Lung (tissue), 12 donors: ENCODE results near the gene SHFL. TPM values are rescaled to one million over a fixed set of nuclear protein-coding genes. Genes with fewer than 3 reads are reported as not detected.

Experiments
- ATAC-seq: fragments of 200-7000 bp; cut with Tn5 transposase; one replicate; pipeline ENCODE4 v1.9.1; 2020; ENCODE audit warnings: moderate number of reproducible peaks; ENCODE audit not compliant: insufficient read depth, low FRiP score
- DNase-seq, 3 donors: peaks; one replicate each; pipeline ENCODE4 v3.0.0-alpha.2; 2013 to 2017
- H3K27ac ChIP-seq, 2 donors: one replicate each; pipeline ENCODE4 v1.5.1; 2013; ENCODE audit warnings: mild to moderate bottlenecking in 2 of 2, moderate library complexity in 2 of 2, control low read depth in 1 of 2, inconsistent platforms in 1 of 2, low read depth in 1 of 2, low read length in 1 of 2
- H3K27me3 ChIP-seq, 3 donors: one replicate each; pipeline ENCODE4 v1.5.1; 2013; ENCODE audit warnings: low read length in 2 of 3; ENCODE audit not compliant: control insufficient read depth in 3 of 3, insufficient read depth in 3 of 3
- H3K36me3 ChIP-seq, 4 donors: one replicate each; pipeline ENCODE4 v1.5.1; 2013; ENCODE audit warnings: low read length in 4 of 4, mild to moderate bottlenecking in 1 of 4, moderate library complexity in 1 of 4; ENCODE audit not compliant: control insufficient read depth in 4 of 4, insufficient read depth in 4 of 4
- H3K4me1 ChIP-seq, 5 donors: one replicate each; pipeline ENCODE4 v1.5.1; 2013; ENCODE audit warnings: low read length in 5 of 5, mild to moderate bottlenecking in 2 of 5, moderate library complexity in 1 of 5; ENCODE audit not compliant: control insufficient read depth in 5 of 5, insufficient read depth in 5 of 5
- H3K4me3 ChIP-seq: one replicate; pipeline ENCODE4 v1.5.1; 2013; ENCODE audit warnings: mild to moderate bottlenecking, control low read depth, moderate library complexity
- H3K9ac ChIP-seq, 2 donors: one replicate each; pipeline ENCODE4 v1.5.1; 2013; ENCODE audit warnings: low read length in 2 of 2, control low read depth in 1 of 2; ENCODE audit not compliant: insufficient read depth in 1 of 2
- H3K9me3 ChIP-seq, 4 donors: one replicate each; pipeline ENCODE4 v1.5.1; 2013; ENCODE audit warnings: low read length in 3 of 4, mild to moderate bottlenecking in 1 of 4, moderate library complexity in 1 of 4; ENCODE audit not compliant: control insufficient read depth in 4 of 4, insufficient read depth in 3 of 4
- CTCF ChIP-seq: IDR thresholded peaks from 2 replicates; pipeline ENCODE4 v1.5.1; 2012; ENCODE audit warnings: mild to moderate bottlenecking; ENCODE audit errors: control extremely low read depth, extremely low read depth
- WGBS, 2 donors: extraction: QIAGEN DNeasy Blood & Tissue Kit; methylation state at CpG; one replicate each; pipeline ENCODE4 v1.1.7; 2013; 5-methylcytosine and 5-hydroxymethylcytosine counted together
- polyA plus RNA-seq, 2 donors: library from polyadenylated mRNA; stranded (reverse); fragments of 200-250 nt; gene quantifications; one replicate each; pipeline ENCODE4 v1.2.1, GENCODE V29; 2013
- total RNA-seq, 2 donors: library from RNA; depleted of rRNA in 1 of 2; stranded (reverse); fragments of >200 nt in 1 of 2; gene quantifications; one replicate each; pipeline ENCODE4 v1.2.1, GENCODE V29; 2014 to 2021
- donor health status: control.
- donor health status: control.
- donor health status: Bipolar disorder and iron deficiency.
- donor health status: healthy.
- donor health status: DM: yes; HTN: yes; CAD: no.

SHFL gene
- total and polyA plus RNA-seq, 4 donors: 21.2 to 43.5 (median 33.3) TPM

- Histone ChIP-seq H3K9me3 (no peaks in the 10 kb centered on the region), H3K4me1 (peaks cover 0 to 13% (median 5%) of the 10 kb centered on the region in 5 donors), H3K27ac (no peak overlapping the region), H3K4me3 (no peak overlapping the region), H3K9ac (no peak overlapping the region), H3K27me3 (no peaks in the 10 kb centered on the region), H3K36me3 (peaks cover 7 to 67% (median 21%) of the 10 kb centered on the region in 4 donors)
- DNase-seq (no peak), ATAC-seq (no peak)
- TF ChIP-seq CTCF: no peak
- WGBS, 2 donors: 93 to 94% methylated on average over 39 to 43 of the region's 43 CpGs
These were observed 28.0 kb downstream of the SHFL start for GRCh38 chr19:10113964-10114650.

GRCh38 chr19:10114651-10115391 lies 28.7 kb downstream of the SHFL start:
- Histone ChIP-seq H3K36me3 (peaks cover 7 to 60% (median 14%) of the 10 kb centered on the region in 4 donors), H3K9ac (no peak overlapping the region), H3K9me3 (no peaks in the 10 kb centered on the region), H3K27ac (no peak overlapping the region), H3K4me1 (peaks cover 0 to 14% (median 5%) of the 10 kb centered on the region in 5 donors), H3K4me3 (no peak overlapping the region), H3K27me3 (no peaks in the 10 kb centered on the region)
- ATAC-seq (no peak), DNase-seq (no peak)
- WGBS, 2 donors: 86 to 88% methylated on average over 26 of the region's 26 CpGs
- TF ChIP-seq CTCF: no peak

- H3K36me3 ChIP-seq: peaks cover 7 to 53% (median 13%) of the 10 kb centered on the region in 4 donors
- H3K4me3 ChIP-seq: no peak overlapping the region
- ATAC-seq: no peak
- WGBS, 2 donors: 91% methylated on average over 45 of the region's 45 CpGs
- H3K27me3 ChIP-seq: no peaks in the 10 kb centered on the region
- no peak for DNase-seq
- H3K4me1 ChIP-seq: peaks cover 0 to 15% (median 5%) of the 10 kb centered on the region in 5 donors
- no peak overlapping the region for H3K9ac ChIP-seq
- no peaks in the 10 kb centered on the region for H3K9me3 ChIP-seq
- TF ChIP-seq CTCF: no peak
- H3K27ac ChIP-seq: no peak overlapping the region
These were observed 29.4 kb downstream of the SHFL start for GRCh38 chr19:10115392-10116084.
